Activated naive CD4-positive, alpha-beta T cell treated with anti-CD3 and anti-CD28 coated beads for 36 hours (primary cell): Measurements from ENCODE around the gene NLGN1. TPM values are rescaled to one million over a fixed set of nuclear protein-coding genes. Genes with fewer than 3 reads are reported as not detected.

ENCODE experiments used
- CTCF ChIA-PET: fragments of 350-600 bp; sonication (Branson Sonifier 250); formaldehyde crosslinking; loops from one replicate; lab custom pipeline; 2021; ENCODE audit warnings: antibody characterized with exemption; lab: Charles Lee
- DNase-seq: peaks from one replicate; pipeline ENCODE4 v3.0.0-alpha.2; 2020
- H3K27ac Mint-ChIP-seq: one replicate; pipeline ENCODE4 v1.8.0; 2021; ENCODE audit warnings: mild to moderate bottlenecking, mixed read lengths
- H3K27me3 Mint-ChIP-seq: one replicate; pipeline ENCODE4 v1.8.0; 2021; ENCODE audit warnings: low read depth, mixed read lengths
- H3K36me3 Mint-ChIP-seq: one replicate; pipeline ENCODE4 v1.8.0; 2021; ENCODE audit warnings: low read depth, mixed read lengths
- H3K4me1 Mint-ChIP-seq: one replicate; pipeline ENCODE4 v1.8.0; 2021; ENCODE audit warnings: low read depth, mixed read lengths
- H3K4me3 Mint-ChIP-seq: one replicate; pipeline ENCODE4 v1.8.0; 2021; ENCODE audit warnings: mild to moderate bottlenecking, moderate library complexity, mixed read lengths
- H3K9me3 Mint-ChIP-seq: one replicate; pipeline ENCODE4 v1.8.0; 2021; ENCODE audit warnings: mixed read lengths
- intact Hi-C: fragments of 100-400 bp; cut with micrococcal nuclease; formaldehyde crosslinking; loops from one replicate; pipeline ENCODE4 v1.15.1; 2023
- total RNA-seq, 2 experiments: library from RNA; stranded (reverse); gene quantifications; one replicate each; pipeline ENCODE4 v1.2.3, GENCODE V29; 2021

Gene NLGN1
- total RNA-seq, 2 experiments from 2014 or later = not detected

GRCh38 chr3:173618148-173618547 is 220.6 kb downstream of the NLGN1 start:
- H3K4me1 Mint-ChIP-seq = no peaks in the 10 kb centered on the region
- peaks cover 4% of the 10 kb centered on the region for H3K9me3 Mint-ChIP-seq
- CTCF ChIA-PET = interaction anchor here (0.7 kb wide), 1 partner anchor 150 kb away, joined by 3 read pairs; no protein-coding TSS in a partner anchor
- no peak for DNase-seq
- intact Hi-C loops = no loop called here
- no peak overlapping the region for H3K27ac Mint-ChIP-seq
- H3K36me3 Mint-ChIP-seq = no peaks in the 10 kb centered on the region
- no peak overlapping the region for H3K4me3 Mint-ChIP-seq
- H3K27me3 Mint-ChIP-seq = no peaks in the 10 kb centered on the region

GRCh38 chr3:173618703-173619102 is 221.2 kb downstream of the NLGN1 start:
- Mint-ChIP-seq H3K4me3 (no peak overlapping the region), H3K27ac (no peak overlapping the region), H3K27me3 (no peaks in the 10 kb centered on the region), H3K9me3 (peaks cover 4% of the 10 kb centered on the region), H3K36me3 (no peaks in the 10 kb centered on the region), H3K4me1 (no peaks in the 10 kb centered on the region)
- no peak for DNase-seq
- intact Hi-C loops = no loop called here
- CTCF ChIA-PET = interaction anchor here (0.7 kb wide), 1 partner anchor 150 kb away, joined by 3 read pairs; no protein-coding TSS in a partner anchor

GRCh38 chr3:173622166-173622565 is 224.6 kb downstream of the NLGN1 start:
- Mint-ChIP-seq H3K27ac (no peak overlapping the region), H3K4me3 (no peak overlapping the region), H3K4me1 (no peaks in the 10 kb centered on the region), H3K36me3 (no peaks in the 10 kb centered on the region), H3K27me3 (no peaks in the 10 kb centered on the region), H3K9me3 (no peaks in the 10 kb centered on the region)
- CTCF ChIA-PET = no interaction called here
- intact Hi-C loops = no loop called here
- DNase-seq = no peak

- CTCF ChIA-PET = no interaction called here
- no peaks in the 10 kb centered on the region for H3K9me3 Mint-ChIP-seq
- intact Hi-C loops = no loop called here
- H3K4me1 Mint-ChIP-seq = no peaks in the 10 kb centered on the region
- H3K36me3 Mint-ChIP-seq = no peaks in the 10 kb centered on the region
- no peak overlapping the region for H3K4me3 Mint-ChIP-seq
- DNase-seq = no peak
- no peak overlapping the region for H3K27ac Mint-ChIP-seq
- peaks cover 3% of the 10 kb centered on the region for H3K27me3 Mint-ChIP-seq
These were observed 226.5 kb downstream of the NLGN1 start for GRCh38 chr3:173624086-173624485.

- Mint-ChIP-seq H3K9me3 (no peaks in the 10 kb centered on the region), H3K4me1 (no peaks in the 10 kb centered on the region), H3K36me3 (no peaks in the 10 kb centered on the region), H3K27me3 (peaks cover 3% of the 10 kb centered on the region), H3K4me3 (no peak overlapping the region), H3K27ac (no peak overlapping the region)
- intact Hi-C loops = no loop called here
- CTCF ChIA-PET = no interaction called here
- DNase-seq = no peak
These were observed 233.3 kb downstream of the NLGN1 start for GRCh38 chr3:173630849-173631248.

GRCh38 chr3:173632945-173633344 is 235.4 kb downstream of the NLGN1 start:
- Mint-ChIP-seq H3K9me3 (no peaks in the 10 kb centered on the region), H3K36me3 (no peaks in the 10 kb centered on the region), H3K27ac (no peak overlapping the region), H3K27me3 (peaks cover under 1% of the 10 kb centered on the region), H3K4me1 (no peaks in the 10 kb centered on the region), H3K4me3 (no peak overlapping the region)
- CTCF ChIA-PET = no interaction called here
- no peak for DNase-seq
- intact Hi-C loops = no loop called here

- H3K4me1 Mint-ChIP-seq = no peaks in the 10 kb centered on the region
- H3K9me3 Mint-ChIP-seq = no peaks in the 10 kb centered on the region
- DNase-seq = no peak
- H3K4me3 Mint-ChIP-seq = no peak overlapping the region
- H3K27me3 Mint-ChIP-seq = no peaks in the 10 kb centered on the region
- CTCF ChIA-PET = no interaction called here
- H3K36me3 Mint-ChIP-seq = no peaks in the 10 kb centered on the region
- no peak overlapping the region for H3K27ac Mint-ChIP-seq
- intact Hi-C loops = no loop called here
These were observed 238.3 kb downstream of the NLGN1 start for GRCh38 chr3:173635826-173636225.

GRCh38 chr3:173639098-173639497 is 241.6 kb downstream of the NLGN1 start:
- H3K4me1 Mint-ChIP-seq = no peaks in the 10 kb centered on the region
- intact Hi-C loops = no loop called here

GRCh38 chr3:173641696-173642095 is 244.2 kb downstream of the NLGN1 start:
- intact Hi-C loops = no loop called here
- Mint-ChIP-seq H3K4me3 (no peak overlapping the region), H3K36me3 (no peaks in the 10 kb centered on the region), H3K9me3 (no peaks in the 10 kb centered on the region), H3K27me3 (no peaks in the 10 kb centered on the region), H3K27ac (no peak overlapping the region), H3K4me1 (no peaks in the 10 kb centered on the region)
- CTCF ChIA-PET = no interaction called here
- DNase-seq = no peak

More at GRCh38 chr3:173639098-173639497, 241.6 kb downstream of the NLGN1 start:
- H3K4me3 Mint-ChIP-seq = no peak overlapping the region
- H3K27me3 Mint-ChIP-seq = no peaks in the 10 kb centered on the region
- no peaks in the 10 kb centered on the region for H3K9me3 Mint-ChIP-seq
- DNase-seq = no peak
- no peaks in the 10 kb centered on the region for H3K36me3 Mint-ChIP-seq
- H3K27ac Mint-ChIP-seq = no peak overlapping the region
- CTCF ChIA-PET = no interaction called here

- H3K9me3 Mint-ChIP-seq = no peaks in the 10 kb centered on the region
- H3K27me3 Mint-ChIP-seq = no peaks in the 10 kb centered on the region
- no peak overlapping the region for H3K4me3 Mint-ChIP-seq
- intact Hi-C loops = no loop called here
- H3K4me1 Mint-ChIP-seq = no peaks in the 10 kb centered on the region
- no peak for DNase-seq
- CTCF ChIA-PET = no interaction called here
- no peak overlapping the region for H3K27ac Mint-ChIP-seq
- H3K36me3 Mint-ChIP-seq = no peaks in the 10 kb centered on the region
These were observed 246.8 kb downstream of the NLGN1 start for GRCh38 chr3:173644086-173645082.

- no peak overlapping the region for H3K4me3 Mint-ChIP-seq
- no peak overlapping the region for H3K27ac Mint-ChIP-seq
- no peaks in the 10 kb centered on the region for H3K4me1 Mint-ChIP-seq
- H3K36me3 Mint-ChIP-seq = no peaks in the 10 kb centered on the region
- CTCF ChIA-PET = no interaction called here
- DNase-seq = no peak
- intact Hi-C loops = no loop called here
- H3K9me3 Mint-ChIP-seq = no peaks in the 10 kb centered on the region
- H3K27me3 Mint-ChIP-seq = no peaks in the 10 kb centered on the region
These were observed 253.1 kb downstream of the NLGN1 start for GRCh38 chr3:173650596-173650995.

- Mint-ChIP-seq H3K27me3 (no peaks in the 10 kb centered on the region), H3K36me3 (no peaks in the 10 kb centered on the region), H3K9me3 (no peaks in the 10 kb centered on the region), H3K27ac (no peak overlapping the region), H3K4me3 (no peak overlapping the region), H3K4me1 (no peaks in the 10 kb centered on the region)
- no peak for DNase-seq
- intact Hi-C loops = no loop called here
- CTCF ChIA-PET = no interaction called here
These were observed 254.5 kb downstream of the NLGN1 start for GRCh38 chr3:173652093-173652492.

- Mint-ChIP-seq H3K27ac (no peak overlapping the region), H3K9me3 (no peaks in the 10 kb centered on the region), H3K36me3 (no peaks in the 10 kb centered on the region), H3K4me1 (no peaks in the 10 kb centered on the region), H3K27me3 (no peaks in the 10 kb centered on the region), H3K4me3 (no peak overlapping the region)
- DNase-seq = no peak
- CTCF ChIA-PET = interaction anchor here (0.6 kb wide), 1 partner anchor 294 kb away, joined by 3 read pairs; no protein-coding TSS in a partner anchor
- intact Hi-C loops = no loop called here
These were observed 256.2 kb downstream of the NLGN1 start for GRCh38 chr3:173653781-173654180.
